ENCODE results near the gene PTPN3. TPM values are rescaled to one million over a fixed set of nuclear protein-coding genes. Genes with fewer than 3 reads are reported as not detected.

Gene PTPN3
- polyA plus RNA-seq, 1 of the 3 experiments (the other 2 are of a cell fraction), result 7.5 TPM

GRCh38 chr9:109369285-109369684 lies 128.8 kb downstream of the PTPN3 start:
- no peak overlapping the region for H3K4me3 ChIP-seq (ENCODE audit: low read depth in 2 of 2, low read length in 1 of 2)
- H3K27ac ChIP-seq (ENCODE audit: low read depth in 2 of 2, low read length in 1 of 2), result no peak overlapping the region
- no peak overlapping the region for H3K4me2 ChIP-seq
- no peaks in the 10 kb centered on the region for H3K36me3 ChIP-seq (replicated peaks in 1 of 2; ENCODE audit: control insufficient read depth in 1 of 2, insufficient read depth in 2 of 2, low read length in 1 of 2)
- ChIA-PET CTCF (interaction anchor here (0.6 to 1.2 kb wide), 2 partner anchors 33 to 48 kb away, joined by 3 read pairs; no protein-coding TSS in a partner anchor), POLR2A (no interaction called here)
- H3K9ac ChIP-seq, result no peak overlapping the region
- no peaks in the 10 kb centered on the region for H4K20me1 ChIP-seq (ENCODE audit: insufficient read depth)
- no peaks in the 10 kb centered on the region for H3K4me1 ChIP-seq (ENCODE audit: control insufficient read depth in 1 of 2, insufficient read depth in 2 of 2, low read depth in 1 of 2, low read length in 1 of 2)
- H3K9me3 ChIP-seq, result no peaks in the 10 kb centered on the region
- no peaks in the 10 kb centered on the region for H3F3A ChIP-seq (replicated peaks; ENCODE audit: insufficient read depth)
- TF ChIP-seq RFX5 (IDR thresholded peaks at IDR 0.05; ENCODE audit: low read length) (no peak), ELF1 (IDR thresholded peaks at IDR 0.05) (no peak), SIN3A (IDR thresholded peaks at IDR 0.05; ENCODE audit: borderline replicate concordance, low read depth, low read length) (no peak), CHD2 (IDR thresholded peaks at IDR 0.05; ENCODE audit: low read length, partially characterized antibody) (no peak), USF1 (IDR thresholded peaks at IDR 0.05; ENCODE audit: borderline replicate concordance, low read depth) (no peak), FOSL2 (IDR thresholded peaks at IDR 0.05; ENCODE audit: borderline replicate concordance, low read depth) (no peak)
- TF ChIP-seq, protein P1, sequence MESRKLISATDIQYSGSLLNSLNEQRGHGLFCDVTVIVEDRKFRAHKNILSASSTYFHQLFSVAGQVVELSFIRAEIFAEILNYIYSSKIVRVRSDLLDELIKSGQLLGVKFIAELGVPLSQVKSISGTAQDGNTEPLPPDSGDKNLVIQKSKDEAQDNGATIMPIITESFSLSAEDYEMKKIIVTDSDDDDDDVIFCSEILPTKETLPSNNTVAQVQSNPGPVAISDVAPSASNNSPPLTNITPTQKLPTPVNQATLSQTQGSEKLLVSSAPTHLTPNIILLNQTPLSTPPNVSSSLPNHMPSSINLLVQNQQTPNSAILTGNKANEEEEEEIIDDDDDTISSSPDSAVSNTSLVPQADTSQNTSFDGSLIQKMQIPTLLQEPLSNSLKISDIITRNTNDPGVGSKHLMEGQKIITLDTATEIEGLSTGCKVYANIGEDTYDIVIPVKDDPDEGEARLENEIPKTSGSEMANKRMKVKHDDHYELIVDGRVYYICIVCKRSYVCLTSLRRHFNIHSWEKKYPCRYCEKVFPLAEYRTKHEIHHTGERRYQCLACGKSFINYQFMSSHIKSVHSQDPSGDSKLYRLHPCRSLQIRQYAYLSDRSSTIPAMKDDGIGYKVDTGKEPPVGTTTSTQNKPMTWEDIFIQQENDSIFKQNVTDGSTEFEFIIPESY (IDR thresholded peaks at IDR 0.05; ENCODE audit: borderline replicate concordance, low read depth), result no peak
- 52% methylated on average over 2 of the region's 2 CpGs for WGBS (ENCODE audit: low lambda C conversion rate)
- no peaks in the 10 kb centered on the region for H3K9me2 ChIP-seq
- no peak for DNase-seq
- no peak overlapping the region for H2AFZ ChIP-seq (ENCODE audit: low read depth)
- H3K79me2 ChIP-seq (ENCODE audit: insufficient read depth), result no peaks in the 10 kb centered on the region
- H3K27me3 ChIP-seq (ENCODE audit: insufficient read depth), result 0 out of 2 replicates have a peak, but pooled peaks cover 4% of the 10 kb centered on the region

- no peak for DNase-seq
- Histone ChIP-seq H3K9me3 (no peaks in the 10 kb centered on the region), H4K20me1 (ENCODE audit: insufficient read depth) (no peaks in the 10 kb centered on the region), H3K9ac (no peak overlapping the region), H3F3A (replicated peaks; ENCODE audit: insufficient read depth) (no peaks in the 10 kb centered on the region), H3K27ac (ENCODE audit: low read depth in 2 of 2, low read length in 1 of 2) (no peak overlapping the region), H3K36me3 (replicated peaks in 1 of 2; ENCODE audit: control insufficient read depth in 1 of 2, insufficient read depth in 2 of 2, low read length in 1 of 2) (no peaks in the 10 kb centered on the region), H3K79me2 (ENCODE audit: insufficient read depth) (no peaks in the 10 kb centered on the region), H3K4me3 (ENCODE audit: low read depth in 2 of 2, low read length in 1 of 2) (no peak overlapping the region), H2AFZ (ENCODE audit: low read depth) (no peak overlapping the region), H3K4me2 (no peak overlapping the region), H3K4me1 (ENCODE audit: control insufficient read depth in 1 of 2, insufficient read depth in 2 of 2, low read depth in 1 of 2, low read length in 1 of 2) (no peaks in the 10 kb centered on the region), H3K9me2 (no peaks in the 10 kb centered on the region), H3K27me3 (ENCODE audit: insufficient read depth) (peaks cover 4% of the 10 kb centered on the region; the same call in 1 of the 2 replicates)
- TF ChIP-seq YY1 (IDR thresholded peaks at IDR 0.05; ENCODE audit: low read depth) (no peak), REST (IDR thresholded peaks at IDR 0.05; ENCODE audit: low read depth, low read length) (no peak), ELF1 (IDR thresholded peaks at IDR 0.05) (no peak), GABPA (IDR thresholded peaks at IDR 0.05; ENCODE audit: low read depth) (no peak), SMC3 (IDR thresholded peaks at IDR 0.05; ENCODE audit: low read depth, low read length) (no peak), TAF1 (IDR thresholded peaks at IDR 0.05; ENCODE audit: borderline replicate concordance, low read depth, low read length) (no peak), RFX5 (IDR thresholded peaks at IDR 0.05; ENCODE audit: low read length) (no peak), TCF12 (IDR thresholded peaks at IDR 0.05) (no peak), USF1 (IDR thresholded peaks at IDR 0.05; ENCODE audit: borderline replicate concordance, low read depth) (no peak), EZH2phosphoT487 (IDR thresholded peaks at IDR 0.05; ENCODE audit: borderline replicate concordance, low read depth) (no peak), PBX3 (IDR thresholded peaks at IDR 0.05) (no peak), CHD2 (IDR thresholded peaks at IDR 0.05; ENCODE audit: low read length, partially characterized antibody) (no peak), GATA2 (CRISPR knock-in tag; IDR thresholded peaks at IDR 0.05) (no peak), FOSL2 (IDR thresholded peaks at IDR 0.05; ENCODE audit: borderline replicate concordance, low read depth) (no peak)
- TF ChIP-seq, protein P2, sequence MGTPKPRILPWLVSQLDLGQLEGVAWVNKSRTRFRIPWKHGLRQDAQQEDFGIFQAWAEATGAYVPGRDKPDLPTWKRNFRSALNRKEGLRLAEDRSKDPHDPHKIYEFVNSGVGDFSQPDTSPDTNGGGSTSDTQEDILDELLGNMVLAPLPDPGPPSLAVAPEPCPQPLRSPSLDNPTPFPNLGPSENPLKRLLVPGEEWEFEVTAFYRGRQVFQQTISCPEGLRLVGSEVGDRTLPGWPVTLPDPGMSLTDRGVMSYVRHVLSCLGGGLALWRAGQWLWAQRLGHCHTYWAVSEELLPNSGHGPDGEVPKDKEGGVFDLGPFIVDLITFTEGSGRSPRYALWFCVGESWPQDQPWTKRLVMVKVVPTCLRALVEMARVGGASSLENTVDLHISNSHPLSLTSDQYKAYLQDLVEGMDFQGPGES (IDR thresholded peaks at IDR 0.05; ENCODE audit: low read depth, low read length), result no peak
- ChIA-PET CTCF (no interaction called here), POLR2A (no interaction called here)
- WGBS (ENCODE audit: low lambda C conversion rate), result 77% methylated on average over 5 of the region's 5 CpGs
Measured at GRCh38 chr9:109360771-109361170, 137.3 kb downstream of the PTPN3 start.
